ENCODE results near the gene OR52K1. TPM values are rescaled to one million over a fixed set of nuclear protein-coding genes. Genes with fewer than 3 reads are reported as not detected.
"Not testable (repeated sequence)": the region's sequence is repeated elsewhere in the genome, so short reads cannot be mapped to it uniquely, and the experiment has no call there.

OR52K1 gene
- total RNA-seq, 2 donors from 2014 or later: not detected

DNA sequence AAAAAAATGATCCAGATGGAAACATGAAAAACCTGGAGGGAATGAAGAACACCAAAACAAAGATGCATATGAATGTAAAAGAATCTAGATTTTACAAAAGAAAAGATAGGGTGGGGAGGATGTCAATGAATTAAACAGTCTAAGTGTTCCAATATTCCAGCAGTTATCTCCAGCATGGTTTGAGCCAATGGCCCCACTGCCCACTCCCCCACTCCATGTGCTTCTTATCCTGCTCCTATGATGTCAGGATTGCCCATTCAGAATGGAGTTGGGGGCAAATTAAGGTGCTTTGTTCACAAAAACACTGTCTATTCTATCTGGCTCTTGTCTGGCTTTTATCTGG, 1.2 kb upstream of the OR52K1 start:
- no peaks in the 10 kb centered on the region for H3K36me3 ChIP-seq (replicated peaks in 1 of 2; ENCODE audit: insufficient read depth in 1 of 2, low read depth in 2 of 2)
- intact Hi-C loops (cut with DNase I): no loop called here
- TF ChIP-seq, protein P1, sequence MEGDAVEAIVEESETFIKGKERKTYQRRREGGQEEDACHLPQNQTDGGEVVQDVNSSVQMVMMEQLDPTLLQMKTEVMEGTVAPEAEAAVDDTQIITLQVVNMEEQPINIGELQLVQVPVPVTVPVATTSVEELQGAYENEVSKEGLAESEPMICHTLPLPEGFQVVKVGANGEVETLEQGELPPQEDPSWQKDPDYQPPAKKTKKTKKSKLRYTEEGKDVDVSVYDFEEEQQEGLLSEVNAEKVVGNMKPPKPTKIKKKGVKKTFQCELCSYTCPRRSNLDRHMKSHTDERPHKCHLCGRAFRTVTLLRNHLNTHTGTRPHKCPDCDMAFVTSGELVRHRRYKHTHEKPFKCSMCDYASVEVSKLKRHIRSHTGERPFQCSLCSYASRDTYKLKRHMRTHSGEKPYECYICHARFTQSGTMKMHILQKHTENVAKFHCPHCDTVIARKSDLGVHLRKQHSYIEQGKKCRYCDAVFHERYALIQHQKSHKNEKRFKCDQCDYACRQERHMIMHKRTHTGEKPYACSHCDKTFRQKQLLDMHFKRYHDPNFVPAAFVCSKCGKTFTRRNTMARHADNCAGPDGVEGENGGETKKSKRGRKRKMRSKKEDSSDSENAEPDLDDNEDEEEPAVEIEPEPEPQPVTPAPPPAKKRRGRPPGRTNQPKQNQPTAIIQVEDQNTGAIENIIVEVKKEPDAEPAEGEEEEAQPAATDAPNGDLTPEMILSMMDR (IDR thresholded peaks at IDR 0.05): no peak
- TF ChIP-seq POLR2A (IDR thresholded peaks at IDR 0.05): no peak
- no peak overlapping the region for H3K27ac ChIP-seq
- H3K27me3 ChIP-seq: no peaks in the 10 kb centered on the region
- DNase-seq (no peak), ATAC-seq (no peak)
- H3K9me3 ChIP-seq: no peaks in the 10 kb centered on the region
- no peaks in the 10 kb centered on the region for H3K4me1 ChIP-seq
- no peak overlapping the region for H3K4me3 ChIP-seq

DNA sequence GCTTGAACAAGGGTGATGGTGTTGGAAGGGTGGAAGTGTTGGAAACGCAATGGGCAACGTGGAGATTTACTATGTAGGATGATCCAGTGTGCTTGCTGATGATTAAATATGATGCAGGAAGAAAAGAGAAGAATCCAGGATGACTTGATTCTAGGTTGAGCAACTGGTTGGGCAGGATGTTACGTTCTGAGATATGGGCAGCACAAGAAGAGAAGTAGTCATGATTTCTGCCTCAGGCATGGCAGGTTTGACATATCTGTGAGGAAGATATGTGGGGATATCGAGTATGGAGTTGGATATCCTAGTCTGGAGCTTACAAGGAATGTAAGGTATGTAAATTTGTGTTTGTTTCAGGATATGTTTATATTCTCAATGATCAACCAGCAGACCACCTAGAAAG, 1.9 kb downstream of the OR52K1 start:
- no peak for DNase-seq
- no peak for ATAC-seq
- 59 to 69% methylated on average over 4 of the region's 4 CpGs for WGBS, 2 donors
- Histone ChIP-seq H3K27me3 (no peaks in the 10 kb centered on the region), H3K4me3 (no peak overlapping the region), H3K9me3 (no peaks in the 10 kb centered on the region), H3K36me3 (replicated peaks in 1 of 2; ENCODE audit: insufficient read depth in 1 of 2, low read depth in 2 of 2) (no peaks in the 10 kb centered on the region), H3K27ac (no peak overlapping the region), H3K4me1 (no peaks in the 10 kb centered on the region)
- intact Hi-C loops (cut with DNase I): no loop called here
- TF ChIP-seq, protein P1 (IDR thresholded peaks at IDR 0.05): no peak
- TF ChIP-seq POLR2A (IDR thresholded peaks at IDR 0.05): no peak

DNA sequence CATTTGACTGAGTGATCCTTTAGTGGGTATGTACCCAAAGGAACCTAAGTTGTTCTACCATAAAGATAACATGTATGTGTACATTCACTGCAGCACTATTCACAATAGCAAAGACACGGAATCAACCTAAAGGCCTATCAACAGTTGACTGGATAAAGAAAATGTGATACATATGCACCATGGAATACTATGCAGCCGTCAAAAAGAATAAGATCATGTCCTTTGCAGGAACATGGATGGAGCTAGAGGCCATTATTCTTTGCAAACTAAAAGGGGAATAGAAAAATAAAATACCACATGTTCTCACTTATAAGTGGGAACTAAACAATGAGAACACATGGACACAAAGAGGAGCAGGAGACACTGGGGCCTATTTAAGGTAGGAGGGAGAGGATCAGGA, 9.0 kb downstream of the OR52K1 start:
- DNase-seq; intact Hi-C loops (cut with DNase I); H3K4me3 ChIP-seq; H3K27me3 ChIP-seq; H3K36me3 ChIP-seq (replicated peaks in 1 of 2; ENCODE audit: insufficient read depth in 1 of 2, low read depth in 2 of 2); H3K9me3 ChIP-seq; H3K4me1 ChIP-seq; H3K27ac ChIP-seq; ATAC-seq: not testable (repeated sequence)
- 41 to 62% methylated on average over 2 of the region's 2 CpGs for WGBS, 2 donors

DNA sequence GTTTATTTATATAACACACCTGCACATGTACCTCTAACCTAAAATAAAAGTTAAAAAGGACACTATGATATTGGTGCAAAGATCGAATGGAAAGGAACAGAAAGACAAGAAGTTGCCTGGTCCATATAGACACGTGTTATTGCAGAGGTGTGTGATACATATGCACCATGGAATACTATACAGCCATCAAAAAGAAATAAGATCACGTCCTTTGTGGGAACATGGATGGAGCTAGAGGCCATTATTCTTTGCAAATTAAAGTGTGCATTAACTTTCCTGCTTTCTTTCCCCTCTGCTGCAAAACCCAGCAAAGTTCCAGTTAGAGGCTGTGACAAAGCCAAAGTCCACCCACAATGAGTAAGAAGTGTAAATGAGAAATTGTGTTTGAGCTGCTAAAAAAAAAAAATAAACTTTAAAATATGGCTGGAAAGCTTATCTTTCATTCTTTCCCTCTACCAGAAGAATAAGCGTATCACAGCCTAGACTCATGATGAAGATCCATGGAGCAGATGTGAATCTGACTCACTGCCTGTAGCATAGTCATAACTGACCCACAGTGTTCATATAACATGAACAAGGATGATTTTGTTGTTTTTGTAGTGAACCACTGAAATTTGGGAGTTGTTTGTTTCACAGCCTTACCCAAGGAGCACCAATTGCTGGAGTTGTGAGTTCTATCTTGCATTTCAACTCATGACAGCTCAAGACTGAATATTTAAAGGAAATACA, 9.6 kb downstream of the OR52K1 start:
- no peak for TF ChIP-seq POLR2A (IDR thresholded peaks at IDR 0.05)
- TF ChIP-seq, protein P1 (IDR thresholded peaks at IDR 0.05): no peak
- intact Hi-C loops (cut with DNase I): no loop called here
- Histone ChIP-seq H3K4me3 (no peak overlapping the region), H3K36me3 (replicated peaks in 1 of 2; ENCODE audit: insufficient read depth in 1 of 2, low read depth in 2 of 2) (no peaks in the 10 kb centered on the region), H3K27ac (no peak overlapping the region), H3K4me1 (peaks cover 5% of the 10 kb centered on the region), H3K9me3 (no peaks in the 10 kb centered on the region), H3K27me3 (no peaks in the 10 kb centered on the region)
- DNase-seq: no peak
- WGBS, 2 donors: 70 to 74% methylated on average over 4 of the region's 4 CpGs
- ATAC-seq: no peak

DNA sequence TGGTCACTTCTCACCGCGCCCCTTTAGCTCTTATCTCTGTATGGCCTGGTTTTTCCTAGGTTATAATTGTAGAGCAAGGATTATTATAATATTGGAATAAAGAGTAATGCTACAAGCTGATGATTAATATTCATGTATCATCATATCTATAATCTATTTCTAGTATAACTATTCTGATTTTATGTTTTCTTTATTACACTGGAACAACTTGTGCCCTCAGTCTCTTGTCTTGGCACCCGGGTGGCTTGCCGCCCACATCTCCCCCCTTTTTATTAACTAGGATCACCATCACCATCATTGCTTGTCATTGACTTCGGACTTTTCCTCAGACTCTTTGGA, 11.0 kb downstream of the OR52K1 start:
- no peak overlapping the region for H3K4me3 ChIP-seq
- H3K9me3 ChIP-seq: no peaks in the 10 kb centered on the region
- no peaks in the 10 kb centered on the region for H3K27me3 ChIP-seq
- peaks cover 11% of the 10 kb centered on the region for H3K4me1 ChIP-seq
- WGBS, 2 donors: 19 to 20% methylated on average over 5 of the region's 5 CpGs
- TF ChIP-seq POLR2A (IDR thresholded peaks at IDR 0.05): no peak
- TF ChIP-seq, protein P1 (IDR thresholded peaks at IDR 0.05): no peak
- intact Hi-C loops (cut with DNase I): no loop called here
- no peak for DNase-seq
- no peak for ATAC-seq
- H3K36me3 ChIP-seq (replicated peaks in 1 of 2; ENCODE audit: insufficient read depth in 1 of 2, low read depth in 2 of 2): no peaks in the 10 kb centered on the region
- H3K27ac ChIP-seq: no peak overlapping the region

All from body of pancreas (tissue), 4 donors.